SKM-1 (cell line): ENCODE data around the gene CHDH.

Experiments used
- DNase-seq: peaks from one replicate; lab custom pipeline; 2025; ENCODE audit not compliant: unreplicated experiment; lab: John Stamatoyannopoulos, UW

CHDH gene

GRCh38 chr3:53809764-53810400, 36.3 kb downstream of the CHDH start:
- DNase-seq = no peak

- no peak for DNase-seq
These were observed 37.0 kb downstream of the CHDH start for GRCh38 chr3:53809267-53809666.

- DNase-seq = no peak
These were observed 37.7 kb downstream of the CHDH start for GRCh38 chr3:53808496-53808895.

- no peak for DNase-seq
These were observed 39.0 kb downstream of the CHDH start for GRCh38 chr3:53807117-53807810.

GRCh38 chr3:53806182-53807116, 39.8 kb downstream of the CHDH start:
- DNase-seq = no peak

- no peak for DNase-seq
These were observed 40.6 kb downstream of the CHDH start for GRCh38 chr3:53805463-53806159.

- DNase-seq = no peak
These were observed 41.3 kb downstream of the CHDH start for GRCh38 chr3:53804697-53805462.

- no peak for DNase-seq
These were observed 42.2 kb downstream of the CHDH start for GRCh38 chr3:53803816-53804695.

GRCh38 chr3:53803124-53803815, 42.9 kb downstream of the CHDH start:
- no peak for DNase-seq

GRCh38 chr3:53802256-53802880, 43.9 kb downstream of the CHDH start:
- no peak for DNase-seq

- no peak for DNase-seq
These were observed 44.9 kb downstream of the CHDH start for GRCh38 chr3:53801319-53801718.

- DNase-seq = no peak
These were observed 45.9 kb downstream of the CHDH start for GRCh38 chr3:53800041-53800906.

- no peak for DNase-seq
These were observed 46.8 kb downstream of the CHDH start for GRCh38 chr3:53799338-53799865.

- DNase-seq = no peak
These were observed 48.1 kb downstream of the CHDH start for GRCh38 chr3:53798144-53798543.

- no peak for DNase-seq
These were observed 50.2 kb downstream of the CHDH start for GRCh38 chr3:53795789-53796560.

- DNase-seq = no peak
These were observed 51.0 kb downstream of the CHDH start for GRCh38 chr3:53795176-53795575.
